Activated T-helper 1 cell treated with anti-CD3 and anti-CD28 coated beads, Interleukin-2, amount 50 U/mL, for 16 hours (primary cell): ENCODE data around the gene MRPL46.
"Not testable (repeated sequence)": the region's sequence is repeated elsewhere in the genome, so short reads cannot be mapped to it uniquely, and the experiment has no call there.

Experiments
- DNase-seq, 2 donors: peaks; one replicate each; pipeline ENCODE4 v3.0.0-alpha.2; 2020; ENCODE audit warnings: low read depth in 1 of 2, low spot score in 1 of 2

MRPL46 gene

GRCh38 chr15:88447206-88447605, 20.0 kb downstream of the MRPL46 start:
- DNase-seq: no peak

- DNase-seq: no peak
These were observed 26.0 kb downstream of the MRPL46 start for GRCh38 chr15:88441076-88441730.

- no peak for DNase-seq
These were observed 27.2 kb downstream of the MRPL46 start for GRCh38 chr15:88440021-88440420.

- no peak for DNase-seq
These were observed 29.0 kb downstream of the MRPL46 start for GRCh38 chr15:88438181-88438580.

- not testable (repeated sequence) for DNase-seq
These were observed 33.1 kb downstream of the MRPL46 start for GRCh38 chr15:88434106-88434505.

GRCh38 chr15:88433046-88433685, 34.0 kb downstream of the MRPL46 start:
- DNase-seq: no peak

- DNase-seq: no peak
These were observed 35.7 kb downstream of the MRPL46 start for GRCh38 chr15:88431441-88431840.

GRCh38 chr15:88430051-88430450, 37.1 kb downstream of the MRPL46 start:
- DNase-seq: no peak

GRCh38 chr15:88428805-88429605, 38.2 kb downstream of the MRPL46 start:
- DNase-seq: no peak

GRCh38 chr15:88428053-88428452, 39.1 kb downstream of the MRPL46 start:
- no peak for DNase-seq

- no peak for DNase-seq
These were observed 40.9 kb downstream of the MRPL46 start for GRCh38 chr15:88426304-88426703.

GRCh38 chr15:88423331-88423730, 43.9 kb downstream of the MRPL46 start:
- no peak for DNase-seq

- DNase-seq: no peak
These were observed 47.4 kb downstream of the MRPL46 start for GRCh38 chr15:88419830-88420229.
